Mononuclear cell (primary cell): ENCODE data around the gene RASD1. TPM values are rescaled to one million over a fixed set of nuclear protein-coding genes. Genes with fewer than 3 reads are reported as not detected.
"Not testable (repeated sequence)": the region's sequence is repeated elsewhere in the genome, so short reads cannot be mapped to it uniquely, and the experiment has no call there.

Source experiments
- H3K27me3 ChIP-seq: 2 replicates; pipeline ENCODE4 v1.6.0; 2011; ENCODE audit warnings: low read length, control low read depth; ENCODE audit not compliant: insufficient read depth
- H3K4me1 ChIP-seq: 2 replicates; pipeline ENCODE4 v1.5.1; 2011; ENCODE audit warnings: mild to moderate bottlenecking, low read length, control low read depth; ENCODE audit not compliant: insufficient read depth
- H3K4me3 ChIP-seq: 2 replicates; pipeline ENCODE4 v1.5.1; 2011; ENCODE audit warnings: mild to moderate bottlenecking, low read length, moderate library complexity
- H3K9me3 ChIP-seq: 2 replicates; pipeline ENCODE4 v1.5.1; 2011; ENCODE audit warnings: low read depth, mild to moderate bottlenecking, control low read depth, low read length
- total RNA-seq: library from RNA; depleted of rRNA; stranded (reverse); fragments of >200 nt; gene quantifications from one replicate; pipeline ENCODE4 v1.2.3, GENCODE V29; 2012

RASD1 gene
- total RNA-seq, 1 donor, result 1.6 TPM

DNA sequence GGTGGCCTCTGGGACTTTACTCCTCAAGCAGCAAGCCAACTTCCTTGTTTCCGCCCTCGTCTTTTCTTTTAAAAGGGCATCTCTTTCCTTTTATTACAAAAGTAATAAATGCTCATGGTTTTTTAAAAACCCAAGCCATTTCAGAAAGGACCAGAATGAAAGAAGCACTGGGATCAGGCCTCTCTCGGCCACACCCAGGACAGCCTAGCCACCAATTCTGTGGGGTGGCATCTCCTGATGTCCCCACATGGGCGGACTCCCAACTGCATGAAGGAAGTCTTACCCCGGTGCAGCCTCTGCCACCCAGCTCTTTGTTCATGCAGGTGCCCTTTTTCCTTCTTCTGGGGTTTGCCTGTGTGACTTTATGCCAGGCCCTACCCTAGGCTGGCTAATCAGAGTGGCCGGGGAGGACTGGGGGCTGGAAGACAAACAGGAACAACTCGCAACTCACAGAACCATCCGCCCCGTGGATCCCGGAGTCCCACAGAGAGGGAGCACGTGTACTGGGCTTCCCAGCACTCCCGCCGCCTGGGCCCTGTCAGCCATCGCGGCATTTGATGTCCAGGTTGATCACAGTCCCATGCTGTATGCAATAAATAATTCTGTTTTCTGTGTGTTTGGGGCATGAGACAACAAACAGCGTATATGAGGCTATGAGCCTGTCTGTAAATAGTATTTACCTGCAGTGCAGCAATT lies 2.6 kb upstream of the RASD1 start:
- Histone ChIP-seq H3K4me1 (peaks cover 21% of the 10 kb centered on the region), H3K9me3 (no peaks in the 10 kb centered on the region), H3K27me3 (peaks cover 14% of the 10 kb centered on the region), H3K4me3 (no peak overlapping the region)

DNA sequence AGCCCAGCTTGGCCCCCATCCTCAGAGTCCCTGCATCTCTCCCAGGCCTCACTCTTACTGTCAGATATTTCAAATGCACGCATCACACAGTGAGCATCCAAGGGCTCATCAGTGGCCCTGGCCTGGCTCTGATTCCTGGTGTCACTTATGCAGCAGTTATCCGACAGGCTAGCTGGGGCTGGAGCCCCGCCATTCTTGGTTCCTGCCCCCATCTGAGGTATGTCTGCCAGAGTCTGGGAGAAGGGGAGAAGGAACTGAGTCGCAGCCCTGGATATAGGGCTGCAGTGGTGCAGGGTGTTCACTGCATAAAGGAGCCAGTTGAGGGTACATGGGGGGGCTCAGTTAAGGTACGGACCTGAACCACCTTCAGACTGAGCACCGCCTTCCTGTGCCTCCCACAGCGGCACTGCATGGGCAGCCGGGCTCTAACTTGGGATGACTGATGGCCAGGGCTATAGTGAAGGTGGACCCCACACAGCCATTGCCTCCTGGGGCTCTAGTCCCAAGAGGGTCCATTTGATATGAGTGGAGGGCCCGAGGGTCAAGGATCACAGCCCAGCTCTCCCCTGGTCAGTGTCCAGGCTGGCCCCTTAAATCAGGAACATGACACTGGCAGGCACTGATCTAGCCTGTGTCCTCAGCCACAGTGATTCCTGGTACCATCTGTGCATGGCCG lies 1.8 kb upstream of the RASD1 start:
- no peak overlapping the region for H3K4me3 ChIP-seq
- peaks cover 14% of the 10 kb centered on the region for H3K27me3 ChIP-seq
- H3K4me1 ChIP-seq, result peaks cover 21% of the 10 kb centered on the region
- H3K9me3 ChIP-seq, result no peaks in the 10 kb centered on the region

DNA sequence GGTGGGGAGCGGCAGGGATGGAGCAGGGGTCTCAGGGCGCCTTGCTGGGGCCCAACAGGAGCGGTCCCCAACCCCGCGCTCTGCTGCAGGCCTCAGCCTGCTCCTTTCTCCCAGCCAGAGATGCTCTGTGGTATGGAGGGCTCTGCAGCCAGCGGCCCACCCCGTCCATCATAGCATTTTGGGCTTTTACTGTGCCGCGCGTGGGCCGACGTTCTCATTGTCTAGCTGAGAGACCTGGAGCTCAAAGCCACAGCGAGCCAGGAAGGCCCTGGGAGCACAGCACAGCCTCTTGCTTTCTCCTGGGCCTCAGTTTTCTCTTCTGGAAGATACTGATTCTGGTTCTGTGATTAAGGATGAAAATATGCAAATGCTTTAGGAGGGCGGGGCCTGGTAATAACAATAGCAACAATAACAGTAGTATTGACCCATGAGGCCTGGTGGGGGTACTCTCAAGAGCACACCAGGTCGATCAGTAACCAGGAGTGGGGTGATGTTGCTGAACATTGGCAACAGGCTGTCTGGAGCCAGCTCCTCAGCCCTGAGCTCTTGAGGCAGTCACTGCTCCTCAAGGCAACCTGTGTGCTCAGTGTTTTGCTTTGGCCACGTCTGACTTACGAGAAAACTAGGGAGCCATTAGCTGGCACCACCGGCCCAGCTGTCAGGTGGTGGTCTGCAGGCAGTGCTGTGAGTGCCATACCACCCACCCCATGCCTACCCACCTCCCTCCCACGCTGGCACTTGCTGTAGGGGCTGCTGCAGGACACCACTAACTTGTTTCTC lies 1.1 kb upstream of the RASD1 start:
- peaks cover 21% of the 10 kb centered on the region for H3K4me1 ChIP-seq
- peaks cover 14% of the 10 kb centered on the region for H3K27me3 ChIP-seq
- H3K9me3 ChIP-seq, result no peaks in the 10 kb centered on the region
- H3K4me3 ChIP-seq, result no peak overlapping the region

DNA sequence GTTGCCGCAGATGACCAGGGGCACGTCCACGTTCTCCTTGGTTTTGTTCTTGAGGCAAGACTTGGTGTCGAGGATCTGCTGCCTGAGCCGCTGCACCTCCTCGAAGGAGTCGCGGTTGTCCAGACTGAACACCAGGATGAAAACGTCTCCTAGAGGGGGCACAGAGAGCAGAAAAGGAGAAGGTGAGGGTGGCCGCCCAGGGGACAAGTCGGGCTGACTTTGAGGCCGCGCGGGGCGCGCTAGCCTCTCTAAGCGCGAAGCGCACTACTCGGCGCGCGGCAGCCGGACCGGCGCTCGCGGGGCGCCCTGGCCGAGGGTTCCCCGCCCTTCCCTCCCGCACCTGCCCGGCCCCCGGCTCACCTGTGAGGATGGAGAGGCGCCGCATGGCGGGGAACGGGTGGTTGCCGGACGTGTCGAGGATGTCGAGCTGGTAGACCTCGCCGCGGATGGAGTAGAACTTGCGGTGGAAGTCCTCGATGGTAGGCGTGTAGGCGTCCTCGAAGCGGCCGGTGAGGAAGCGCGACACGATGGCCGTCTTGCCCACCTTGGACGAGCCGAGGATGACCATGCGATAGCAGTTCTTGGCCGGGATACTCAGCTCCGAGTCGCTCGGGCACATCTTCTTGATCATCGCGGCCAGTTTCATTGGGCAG lies 533 bp downstream of the RASD1 start:
- H3K9me3 ChIP-seq, result no peaks in the 10 kb centered on the region
- peaks cover 21% of the 10 kb centered on the region for H3K4me1 ChIP-seq
- H3K4me3 ChIP-seq, result peak overlapping the region; percentile 47
- H3K27me3 ChIP-seq, result peaks cover 14% of the 10 kb centered on the region

DNA sequence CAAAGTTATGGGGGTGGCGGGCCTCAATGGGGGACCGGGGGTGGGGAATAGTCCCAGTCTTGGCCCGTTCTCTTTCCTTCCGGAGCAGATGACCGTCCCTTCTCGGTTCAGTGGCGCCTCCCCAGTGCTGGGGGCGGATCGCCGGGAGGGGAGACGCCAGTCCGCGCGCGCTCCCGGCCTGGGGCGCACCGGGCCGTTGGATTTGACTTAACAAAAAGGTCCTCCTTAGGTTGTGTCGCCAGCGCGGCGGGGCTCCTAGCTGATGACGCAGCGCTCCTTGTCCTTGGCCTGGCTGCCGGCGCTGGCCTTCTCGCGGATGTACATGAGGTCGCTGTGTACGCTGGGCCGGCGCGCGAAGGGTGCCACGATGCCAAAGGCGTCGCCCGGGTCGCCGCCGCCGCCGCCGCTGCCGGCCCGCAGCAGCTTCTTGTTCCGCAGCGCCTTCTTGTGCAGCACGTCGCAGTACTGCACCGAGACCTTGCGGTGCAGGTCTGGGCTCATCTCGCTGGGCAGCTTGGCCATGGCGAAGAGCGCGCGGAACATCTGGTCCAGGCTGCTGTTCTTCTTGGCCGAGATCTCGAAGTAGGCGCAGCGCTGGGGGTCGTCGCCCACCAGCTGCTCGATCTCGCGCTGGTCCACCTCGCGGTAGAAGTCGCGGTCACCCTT lies 1.2 kb downstream of the RASD1 start:
- Histone ChIP-seq H3K4me3 (no peak overlapping the region), H3K27me3 (peaks cover 14% of the 10 kb centered on the region), H3K9me3 (no peaks in the 10 kb centered on the region), H3K4me1 (peaks cover 21% of the 10 kb centered on the region)

DNA sequence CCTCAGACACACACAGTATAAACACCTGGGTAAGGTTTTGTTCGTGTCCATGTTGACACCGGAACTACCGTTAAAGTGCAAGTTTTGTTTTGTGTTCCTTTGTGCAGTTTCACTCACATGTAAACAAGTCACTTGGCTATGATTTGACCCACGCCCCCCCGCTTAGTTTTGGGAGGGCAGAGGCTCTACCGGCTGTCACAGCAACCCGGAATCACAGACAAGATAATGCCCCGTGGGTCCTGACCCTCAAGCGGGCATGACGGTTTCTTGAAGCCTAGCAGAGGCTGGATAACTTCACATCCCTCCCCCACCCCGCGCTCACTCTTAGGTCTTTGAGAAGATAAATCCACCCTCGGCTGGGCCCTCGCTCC lies 1.7 kb downstream of the RASD1 start:
- Histone ChIP-seq H3K9me3 (no peaks in the 10 kb centered on the region), H3K4me3 (no peak overlapping the region), H3K27me3 (peaks cover 14% of the 10 kb centered on the region), H3K4me1 (peaks cover 21% of the 10 kb centered on the region)

DNA sequence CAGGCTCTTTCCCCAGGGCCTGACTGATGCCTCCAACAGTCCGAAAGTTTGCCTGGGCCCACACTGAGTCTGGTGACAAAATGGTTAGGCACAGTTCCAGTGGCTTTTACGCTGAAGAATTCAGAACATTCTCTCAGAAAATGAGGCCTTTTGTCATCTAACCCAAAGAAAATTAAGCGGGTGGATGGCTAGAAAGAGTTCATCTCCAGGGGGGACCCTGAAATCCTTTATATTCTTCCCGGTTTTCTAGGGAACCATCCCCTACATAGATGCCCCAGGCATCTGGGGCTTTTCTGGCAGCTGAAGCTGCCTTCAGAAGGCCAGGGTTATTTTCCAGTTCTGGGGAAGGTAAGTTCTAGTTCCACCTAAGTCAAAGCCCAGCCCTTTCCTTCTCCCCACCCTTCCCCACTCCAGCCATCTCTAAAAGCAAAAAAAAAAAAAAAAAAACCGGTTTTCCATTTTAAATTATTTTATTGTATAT lies 2.2 kb downstream of the RASD1 start:
- Histone ChIP-seq H3K4me3 (no peak overlapping the region), H3K27me3 (peaks cover 14% of the 10 kb centered on the region), H3K9me3 (no peaks in the 10 kb centered on the region), H3K4me1 (peaks cover 21% of the 10 kb centered on the region)

DNA sequence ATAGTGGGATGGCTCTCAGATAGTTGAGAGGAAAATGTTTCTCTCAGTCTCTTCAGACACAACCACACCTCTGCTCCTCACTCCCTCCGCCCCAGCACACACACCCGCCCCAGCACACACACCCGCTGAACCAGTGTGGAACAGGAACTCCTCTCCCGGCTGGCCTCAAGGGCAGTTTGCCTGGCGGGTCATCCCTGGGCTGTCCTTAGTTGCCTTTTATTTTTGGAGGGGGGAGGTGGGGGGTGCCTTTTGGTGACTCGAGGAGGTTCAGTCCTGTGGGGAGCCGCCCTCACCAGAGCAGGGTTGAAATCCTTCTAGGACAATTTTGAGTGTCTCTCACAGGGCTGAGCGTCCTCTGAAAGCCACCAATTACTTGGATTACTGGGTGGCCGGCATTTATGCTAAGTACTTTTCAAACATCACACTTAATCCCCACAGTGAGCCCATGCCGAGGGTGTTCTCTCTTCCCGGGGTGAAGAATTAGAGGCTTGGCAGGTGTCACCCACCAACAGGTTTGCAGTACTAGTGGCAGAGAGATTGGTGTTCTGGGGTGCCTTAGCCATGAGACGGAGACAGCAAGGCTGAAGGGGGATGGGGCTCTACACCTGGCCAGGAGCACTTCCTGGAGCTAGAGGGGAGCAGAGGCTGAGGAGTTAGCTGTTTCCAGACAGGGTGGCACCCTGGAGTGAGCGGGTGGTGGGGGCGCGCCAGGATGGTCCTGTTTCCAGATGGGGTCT lies 2.8 kb downstream of the RASD1 start:
- Histone ChIP-seq H3K4me1 (peaks cover 21% of the 10 kb centered on the region), H3K4me3 (no peak overlapping the region), H3K27me3 (peaks cover 14% of the 10 kb centered on the region), H3K9me3 (no peaks in the 10 kb centered on the region)

DNA sequence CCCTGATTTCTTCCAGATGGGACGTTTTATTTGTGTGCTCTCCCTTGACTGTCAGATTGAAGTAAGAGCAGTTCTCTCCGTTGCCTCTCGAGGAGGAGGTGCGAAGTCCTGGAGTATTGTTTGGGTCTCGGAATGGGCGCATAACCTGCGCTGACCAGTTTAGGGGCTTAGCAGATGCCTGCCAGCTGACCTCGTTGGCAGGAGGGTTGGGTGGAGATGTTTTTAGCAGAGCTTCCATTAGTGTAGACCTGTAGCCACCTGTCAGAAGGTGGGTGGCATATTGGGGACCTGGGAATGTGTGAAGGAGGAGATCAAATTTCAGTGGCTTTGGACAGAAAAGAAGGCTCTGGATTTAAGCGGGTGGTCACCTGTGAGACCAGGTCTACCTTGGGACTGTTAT lies 3.6 kb downstream of the RASD1 start:
- H3K4me3 ChIP-seq, result no peak overlapping the region
- H3K9me3 ChIP-seq, result no peaks in the 10 kb centered on the region
- H3K27me3 ChIP-seq, result peaks cover 14% of the 10 kb centered on the region
- peaks cover 21% of the 10 kb centered on the region for H3K4me1 ChIP-seq

DNA sequence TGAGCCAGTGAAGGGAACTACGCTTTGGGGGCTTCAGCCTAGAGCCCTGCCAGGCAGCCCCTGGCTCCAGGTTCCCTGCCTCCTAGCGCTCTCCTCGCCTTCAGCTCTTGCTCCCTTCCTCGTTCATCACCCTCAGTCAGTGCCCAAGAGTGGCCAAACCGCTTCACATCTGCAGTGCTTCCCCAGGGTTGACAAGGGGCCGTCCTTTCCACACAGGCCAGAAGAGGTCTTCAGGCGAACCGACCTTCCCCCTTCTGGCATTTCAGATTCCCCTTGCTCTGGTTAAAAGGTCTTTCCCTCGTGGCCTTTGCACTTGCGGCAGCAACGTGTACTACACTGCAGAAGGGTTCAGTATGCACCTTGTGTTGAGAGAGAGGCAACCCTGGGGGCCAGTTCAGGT lies 4.1 kb downstream of the RASD1 start:
- H3K4me1 ChIP-seq, result peaks cover 19% of the 10 kb centered on the region
- H3K4me3 ChIP-seq, result no peak overlapping the region
- H3K27me3 ChIP-seq, result peaks cover 14% of the 10 kb centered on the region
- H3K9me3 ChIP-seq, result no peaks in the 10 kb centered on the region

DNA sequence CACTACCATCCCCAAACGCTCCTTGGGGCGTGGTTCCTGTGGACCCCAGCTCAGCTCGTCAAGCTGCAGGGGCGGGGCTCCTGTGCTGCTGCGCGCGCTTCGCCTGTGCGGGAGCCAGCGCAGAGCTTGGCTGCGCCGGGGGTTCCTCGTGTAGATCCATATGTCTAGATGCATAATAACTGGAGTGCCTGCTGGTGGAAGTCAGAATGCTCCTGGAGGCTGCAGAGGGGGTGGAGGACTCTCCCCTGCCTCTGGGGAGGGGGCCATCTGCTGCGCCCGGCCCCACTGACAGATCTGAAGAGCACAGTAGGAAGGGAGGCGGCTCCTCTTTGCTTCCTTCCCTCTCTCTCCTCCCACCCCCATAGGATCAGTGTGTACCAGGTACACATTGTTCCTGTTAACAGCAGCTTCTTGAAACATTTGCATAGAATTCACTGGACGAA lies 4.6 kb downstream of the RASD1 start:
- no peak overlapping the region for H3K4me3 ChIP-seq
- H3K4me1 ChIP-seq, result peaks cover 16% of the 10 kb centered on the region
- no peaks in the 10 kb centered on the region for H3K9me3 ChIP-seq
- peaks cover 14% of the 10 kb centered on the region for H3K27me3 ChIP-seq

DNA sequence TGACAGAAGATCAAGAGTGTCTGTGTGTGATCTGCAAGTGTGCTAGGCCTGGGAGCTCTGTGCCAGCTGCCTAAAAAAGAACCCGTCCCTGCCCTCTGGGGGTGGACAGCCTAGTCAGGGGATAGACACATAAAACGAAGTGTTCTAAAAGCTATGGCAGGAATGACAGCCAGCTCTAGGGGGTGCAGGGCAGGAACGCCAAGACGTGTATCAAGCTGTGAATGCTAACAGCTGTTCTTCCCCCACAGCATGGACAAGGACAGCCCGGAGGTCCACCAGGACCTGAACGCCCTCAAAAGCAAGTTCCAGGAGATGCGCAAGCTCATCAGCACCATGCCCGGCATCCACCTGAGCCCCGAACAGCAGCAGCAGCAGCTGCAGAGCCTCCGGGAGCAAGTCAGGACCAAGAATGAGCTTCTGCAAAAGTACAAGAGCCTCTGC lies 5.1 kb downstream of the RASD1 start:
- H3K4me1 ChIP-seq, result peaks cover 13% of the 10 kb centered on the region
- no peak overlapping the region for H3K4me3 ChIP-seq
- H3K9me3 ChIP-seq, result no peaks in the 10 kb centered on the region
- H3K27me3 ChIP-seq, result peaks cover 14% of the 10 kb centered on the region

DNA sequence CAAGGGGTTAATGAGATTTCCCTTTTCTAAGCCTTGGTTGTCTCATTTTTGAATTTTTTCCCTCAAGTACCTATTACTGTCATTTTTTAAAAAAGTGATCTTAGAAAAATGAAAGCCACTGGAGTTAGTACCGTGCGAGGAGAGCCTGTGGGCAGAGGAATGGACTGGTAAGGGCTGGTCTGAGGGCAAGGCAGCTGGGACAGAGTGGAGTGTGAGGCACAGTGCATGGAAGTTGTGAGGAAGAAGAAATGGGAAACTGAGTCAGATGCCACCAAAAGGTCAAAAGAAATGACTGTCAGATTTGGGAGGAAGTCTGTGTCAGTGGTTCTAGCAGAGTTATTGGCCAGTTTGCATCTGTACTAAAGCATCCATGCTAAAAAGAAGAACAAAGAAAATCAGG lies 8.2 kb downstream of the RASD1 start:
- no peaks in the 10 kb centered on the region for H3K9me3 ChIP-seq
- no peaks in the 10 kb centered on the region for H3K27me3 ChIP-seq
- peaks cover 4% of the 10 kb centered on the region for H3K4me1 ChIP-seq
- no peak overlapping the region for H3K4me3 ChIP-seq

DNA sequence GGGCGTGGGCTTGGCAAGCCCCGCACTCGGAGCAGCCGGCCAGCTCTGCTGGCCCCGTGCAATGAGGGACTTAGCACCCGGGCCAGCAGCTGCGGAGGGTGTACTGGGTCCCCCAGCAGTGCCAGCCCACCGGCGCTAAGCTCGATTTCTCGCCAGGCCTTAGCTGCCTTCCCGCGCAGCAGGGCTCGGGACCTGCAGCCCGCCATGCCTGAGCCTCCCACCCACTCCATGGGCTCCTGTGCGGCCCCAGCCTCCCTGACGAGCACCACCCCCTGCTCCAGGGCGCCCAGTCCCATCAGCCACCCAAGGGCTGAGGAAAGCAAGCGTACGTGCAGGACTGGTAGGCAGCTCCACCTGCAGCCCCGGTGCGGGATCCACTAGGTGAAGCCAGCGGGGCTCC lies 9.8 kb downstream of the RASD1 start:
- not testable (repeated sequence) for H3K9me3 ChIP-seq, H3K4me1 ChIP-seq, H3K4me3 ChIP-seq, H3K27me3 ChIP-seq
